K562 (cell line): Measurements from ENCODE around the gene RAD23B. TPM values are rescaled to one million over a fixed set of nuclear protein-coding genes. Genes with fewer than 3 reads are reported as not detected.

Experiments used
- ATAC-seq: fragments of 200-7000 bp; cut with Tn5 transposase; 3 replicates; pipeline ENCODE4 v1.9.1; 2020; ENCODE audit warnings: moderate library complexity
- BruUV-seq: library from RNA; stranded (reverse); fragments of 400-500 nt; replicated peaks from 2 replicates; lab custom pipeline; 2021; lab: Mats Ljungman, UMichigan
- CTCF ChIA-PET: fragments of 300-600 bp; formaldehyde crosslinking; extraction: SDS; loops from one replicate; lab custom pipeline; 2021; ENCODE audit warnings: low intra/inter-chr PET ratio; lab: Yijun Ruan, JAX
- POLR2A ChIA-PET: fragments of 300-600, 350-650 bp; sonication (Branson Sonifier 250); formaldehyde crosslinking; extraction: SDS; loops from one replicate; lab custom pipeline; 2021; ENCODE audit warnings: antibody characterized with exemption, inconsistent platforms; lab: Yijun Ruan, JAX
- DNase-seq, 4 experiments: peaks; one replicate each; pipeline versions ENCODE4 v3.0.0 to v3.0.0-alpha.2; 2011 to 2018; ENCODE audit warnings: low spot score in 3 of 4, mixed read lengths in 3 of 4; ENCODE audit errors: extremely low read depth in 1 of 4
- FAIRE-seq: peaks from 2 replicates; lab custom pipeline; 2011; peaks lifted over from hg19 to GRCh38; lab: Jason Lieb, UNC
- H2AFZ ChIP-seq: 2 replicates; pipeline ENCODE4 v1.6.0; 2011; ENCODE audit warnings: low read depth, low read length, control low read depth, inconsistent platforms
- H3K27ac ChIP-seq: fragments of 200-600 bp; 3 replicates; pipeline ENCODE4 v1.8.0; 2011; ENCODE audit warnings: low read depth, mild to moderate bottlenecking, control low read depth, inconsistent platforms, low read length, moderate library complexity, mixed read lengths; ENCODE audit errors: extremely low read depth
- H3K27me3 ChIP-seq, 2 experiments: fragments of 300-600 bp in 1 of 2; 2 replicates in 1 of 2; 3 replicates in 1 of 2; pipeline versions ENCODE4 v1.6.0 to v1.8.0; 2011; ENCODE audit warnings: inconsistent platforms in 2 of 2, low read length in 2 of 2, mild to moderate bottlenecking in 1 of 2, mixed read lengths in 1 of 2, moderate library complexity in 1 of 2; ENCODE audit not compliant: control insufficient read depth in 2 of 2, insufficient read depth in 2 of 2
- H3K36me3 ChIP-seq: fragments of 300-600 bp; 3 replicates; pipeline ENCODE4 v1.8.0; 2011; ENCODE audit warnings: mild to moderate bottlenecking, low read length, inconsistent platforms; ENCODE audit not compliant: control insufficient read depth, insufficient read depth
- H3K4me1 ChIP-seq, 2 experiments: fragments of 200-600 bp in 1 of 2; replicated peaks in 1 of 2; 2 replicates in 1 of 2; 3 replicates in 1 of 2; pipeline versions ENCODE4 v1.5.1 to v1.8.0; 2011; ENCODE audit warnings: inconsistent platforms in 2 of 2, low read length in 2 of 2, mild to moderate bottlenecking in 1 of 2, mixed read lengths in 1 of 2, moderate library complexity in 1 of 2; ENCODE audit not compliant: control insufficient read depth in 2 of 2, insufficient read depth in 2 of 2
- H3K4me2 ChIP-seq: 2 replicates; pipeline ENCODE4 v1.6.1; 2011; ENCODE audit warnings: low read length, control low read depth, inconsistent platforms, mixed read lengths; ENCODE audit not compliant: insufficient read depth
- H3K4me3 ChIP-seq: fragments of 200-600 bp; sonication (generic), shearing (Covaris generic); 2 replicates; pipeline ENCODE4 v1.5.1; 2016; ENCODE audit warnings: control low read depth, inconsistent platforms
- H3K79me2 ChIP-seq: fragments of 200-600 bp; 3 replicates; pipeline ENCODE4 v1.8.0; 2011; ENCODE audit warnings: low read length, inconsistent platforms; ENCODE audit not compliant: control insufficient read depth, insufficient read depth
- H3K9ac ChIP-seq, 2 experiments: 2 replicates each; pipeline versions ENCODE4 v1.6.0 to v1.6.1; 2011; ENCODE audit warnings: low read depth in 2 of 2, low read length in 2 of 2, control low read depth in 1 of 2, inconsistent platforms in 1 of 2, mild to moderate bottlenecking in 1 of 2, mixed read lengths in 1 of 2; ENCODE audit not compliant: insufficient read depth in 1 of 2
- H3K9me1 ChIP-seq: one replicate; pipeline ENCODE4 v1.6.0; 2011; ENCODE audit warnings: inconsistent platforms, mild to moderate bottlenecking, low read length, moderate library complexity; ENCODE audit not compliant: control insufficient read depth, insufficient read depth
- H3K9me3 ChIP-seq: replicated peaks from 2 replicates; pipeline ENCODE4 v1.5.1; 2011; ENCODE audit warnings: low read depth, low read length, inconsistent platforms; ENCODE audit not compliant: control insufficient read depth, insufficient read depth
- H4K20me1 ChIP-seq: replicated peaks from 2 replicates; pipeline ENCODE4 v1.6.1; 2011; ENCODE audit warnings: low read length, inconsistent platforms, mixed read lengths; ENCODE audit not compliant: control insufficient read depth, insufficient read depth
- BRF2 ChIP-seq: IDR thresholded peaks from 3 replicates; pipeline ENCODE4 v1.6.1; 2011; ENCODE audit warnings: borderline replicate concordance, mild to moderate bottlenecking; ENCODE audit not compliant: insufficient read length, insufficient read depth
- CTBP1 ChIP-seq: fragments of 450-650 bp; IDR thresholded peaks from 2 replicates; pipeline ENCODE4 v1.6.1; 2016; ENCODE audit warnings: borderline replicate concordance
- E2F4 ChIP-seq: sonication (generic); formaldehyde crosslinking; IDR thresholded peaks from 2 replicates; pipeline ENCODE4 v1.8.0; 2022; ENCODE audit warnings: mild to moderate bottlenecking, low read depth, missing genetic modification reagents
- ELF2 ChIP-seq: fragments of 250-450 bp; sonication (Bioruptor Pico); IDR thresholded peaks from 2 replicates; pipeline ENCODE4 v1.5.0; 2021; ENCODE audit warnings: mild to moderate bottlenecking
- GABPA ChIP-seq: fragments of 200-800 bp; sonication (Bioruptor generic); conservative IDR thresholded peaks from 2 replicates; pipeline ENCODE4 v1.6.1; 2016; ENCODE audit warnings: low read depth, missing genetic modification characterization, missing compliant biosample characterization
- GABPB2 ChIP-seq: fragments of 250-450 bp; sonication (Bioruptor Pico); conservative IDR thresholded peaks from 2 replicates; pipeline ENCODE4 v1.5.1; 2021; ENCODE audit warnings: mild to moderate bottlenecking
- GATAD2A ChIP-seq: fragments of 450-650 bp; IDR thresholded peaks from 2 replicates; pipeline ENCODE4 v1.6.1; 2017
- LEF1 ChIP-seq: fragments of 450-650 bp; IDR thresholded peaks from 2 replicates; pipeline ENCODE4 v1.6.1; 2016; ENCODE audit warnings: mild to moderate bottlenecking
- NKRF ChIP-seq: fragments of 450-650 bp; IDR thresholded peaks from 2 replicates; pipeline ENCODE4 v1.6.1; 2016; ENCODE audit warnings: borderline replicate concordance
- PHF8 ChIP-seq: fragments of 200-600 bp; sonication (generic); IDR thresholded peaks from 2 replicates; pipeline ENCODE4 v1.6.1; 2012; ENCODE audit warnings: mixed run types, mild to moderate bottlenecking, inconsistent platforms, low read length, moderate library complexity, borderline replicate concordance
- RNF219 ChIP-seq: fragments of 250-450 bp; sonication (Bioruptor Pico); IDR thresholded peaks from 2 replicates; pipeline ENCODE4 v1.5.0; 2022; ENCODE audit warnings: mild to moderate bottlenecking
- SIN3A ChIP-seq, 2 experiments: fragments of 150-350 bp in 1 of 2; IDR thresholded peaks; 2 replicates each; pipeline ENCODE4 v1.6.1; 2011 to 2016; ENCODE audit warnings: borderline replicate concordance in 2 of 2, low read depth in 2 of 2, low read length in 2 of 2, mild to moderate bottlenecking in 2 of 2, moderate library complexity in 2 of 2; ENCODE audit not compliant: control insufficient read depth in 1 of 2
- SMARCC2 ChIP-seq: fragments of 450-650 bp; IDR thresholded peaks from 2 replicates; pipeline ENCODE4 v1.6.1; 2017; ENCODE audit warnings: antibody characterized with exemption, moderate library complexity, mild to moderate bottlenecking, low read depth
- ZNF121 ChIP-seq: sonication (generic); formaldehyde crosslinking; conservative IDR thresholded peaks from 2 replicates; pipeline ENCODE4 v1.8.0; 2022; ENCODE audit warnings: missing genetic modification reagents
- ZNF551 ChIP-seq: fragments of 250-450 bp; sonication (Bioruptor Pico); IDR thresholded peaks from 2 replicates; pipeline ENCODE4 v1.5.0; 2021; ENCODE audit warnings: mild to moderate bottlenecking, moderate library complexity
- ZNF766 ChIP-seq: fragments of 200-800 bp; sonication (Bioruptor generic); conservative IDR thresholded peaks from 2 replicates; pipeline ENCODE4 v1.6.1; 2016; ENCODE audit warnings: missing genetic modification characterization, missing compliant biosample characterization
- WGBS: fragments of 100-300 bp; shearing (Covaris generic); methylation state at CpG from one replicate; pipeline ENCODE4 v1.1.6; 2016; ENCODE audit warnings: low coverage, mixed read lengths; ENCODE audit not compliant: insufficient coverage; ENCODE audit errors: missing lambda C conversion rate; 5-methylcytosine and 5-hydroxymethylcytosine counted together
- in situ Hi-C: fragments of 300-500 bp; cut with MboI; formaldehyde crosslinking; loops from 4 replicates; pipeline ENCODE4 v1.15.0; 2018; ENCODE audit warnings: inconsistent platforms, mixed read lengths
- intact Hi-C: fragments of 100-400 bp; cut with micrococcal nuclease; formaldehyde crosslinking; loops from 2 replicates; pipeline ENCODE4 v1.14.2; 2022
- polyA plus RNA-seq, 8 experiments: library from polyadenylated mRNA; depleted of rRNA in 4 of 8; stranded (reverse) in 5 of 8; unstranded in 3 of 8; fragments of >200 nt; fragmentation: Nextera tagmentation in 2 of 8; fragmentation: Illumina TruSeq in 1 of 8; extraction: Ambion mirVana in 2 of 8; extraction: Trizol in 1 of 8; gene quantifications; 2 replicates each; pipeline versions ENCODE4 v1.2.1 to v1.2.3, GENCODE V29; 2011 to 2014; ENCODE audit warnings: inconsistent platforms in 1 of 8, missing spikeins in 1 of 8
- total RNA-seq, 7 experiments: library from RNA; depleted of rRNA in 6 of 7; stranded (reverse); fragments of >200 nt in 6 of 7; fragmentation: Illumina TruSeq in 2 of 7; extraction: Trizol in 2 of 7; gene quantifications; 2 replicates each; pipeline versions ENCODE4 v1.2.1 to v1.2.3, GENCODE V29; 2011 to 2021; ENCODE audit warnings: low replicate concordance in 1 of 7

RAD23B gene
- total and polyA plus RNA-seq, 9 of the 15 experiments (the other 6 are each of a cell fraction or from before 2014, with no cell fraction given), result 14.5 to 184 (median 114) TPM

- WGBS, result 56% methylated on average over 6 of the region's 6 CpGs
- TF ChIP-seq SMARCC2 (no peak), E2F4 (no peak), PHF8 (no peak), SIN3A (IDR thresholded peaks at IDR 0.05; ENCODE audit: borderline replicate concordance in 2 of 2, control insufficient read depth in 1 of 2, low read depth in 2 of 2, low read length in 2 of 2) (no peak), GABPA (tag) (no peak), NKRF (no peak), ZNF121 (CRISPR knock-in tag) (no peak), ZNF766 (CRISPR knock-in tag) (no peak), GABPB2 (no peak), RNF219 (no peak), ZNF551 (CRISPR knock-in tag) (no peak), GATAD2A (no peak), LEF1 (no peak), BRF2 (no peak), CTBP1 (no peak), ELF2 (CRISPR knock-in tag) (no peak)
These were observed 59.5 kb downstream of the RAD23B start for GRCh38 chr9:107342476-107343161.

More at GRCh38 chr9:107342476-107343161, 59.5 kb downstream of the RAD23B start:
- DNase-seq, result no peak
- FAIRE-seq, result no peak
- Histone ChIP-seq H3K4me2 (no peak overlapping the region), H3K4me1 (no peaks in the 10 kb centered on the region; a peak in 1 of 5 replicates), H3K9me3 (no peaks in the 10 kb centered on the region), H3K27me3 (peaks cover 0 to 2% of the 10 kb centered on the region in 2 experiments; a peak in 1 of 5 replicates), H3K4me3 (no peak overlapping the region), H4K20me1 (no peaks in the 10 kb centered on the region; the same call in 1 of the 2 replicates), H3K27ac (no peak overlapping the region), H3K9ac (no peak overlapping the region), H3K36me3 (peaks cover 18% of the 10 kb centered on the region), H3K79me2 (no peaks in the 10 kb centered on the region), H3K9me1 (no peaks in the 10 kb centered on the region), H2AFZ (no peak overlapping the region)
- intact Hi-C loops (loop anchor here (10.0 kb wide), 1 partner anchor 208 kb away; no protein-coding TSS in a partner anchor), in situ Hi-C loops (no loop called here)
- BruUV-seq, result no TSS peak
- ChIA-PET POLR2A (interaction anchor here (0.6 to 1.1 kb wide), 2 partner anchors 12 to 21 kb away, joined by 3 to 4 read pairs; no protein-coding TSS in a partner anchor), CTCF (no interaction called here)
- no peak for ATAC-seq
